ENCODE measurements around the gene BTBD10.

The BTBD10 gene

DNA sequence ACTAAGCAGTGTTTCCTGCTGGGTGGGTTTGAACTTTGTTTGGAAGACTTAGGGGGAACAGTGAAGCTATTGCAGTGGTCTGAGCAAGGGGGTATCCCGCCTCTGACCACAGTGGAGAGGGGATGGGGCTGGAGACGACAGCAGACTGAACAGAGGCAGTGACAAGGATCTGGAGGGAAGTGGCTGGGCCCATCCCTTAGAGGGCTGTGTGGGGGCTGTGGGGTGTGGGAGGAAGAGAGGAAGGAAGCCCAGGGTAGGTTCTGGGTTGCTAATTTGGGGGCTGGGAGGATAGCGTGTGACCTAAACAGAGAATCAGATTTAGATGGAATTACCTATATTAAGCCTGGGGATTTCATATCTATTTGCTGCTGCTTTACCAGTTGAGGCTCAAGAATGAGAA is 114.7 kb downstream of the BTBD10 start:
- FAIRE-seq (peak; percentile 28), DNase-seq (ENCODE audit: insufficient read length, low spot score) (no peak)
- peak; percentile 31 for TF ChIP-seq SPI1 (IDR thresholded peaks at IDR 0.05; ENCODE audit: low read depth, low read length)
- no peak for TF ChIP-seq POLR2A (IDR thresholded peaks at IDR 0.05; ENCODE audit: low read depth, low read length)

DNA sequence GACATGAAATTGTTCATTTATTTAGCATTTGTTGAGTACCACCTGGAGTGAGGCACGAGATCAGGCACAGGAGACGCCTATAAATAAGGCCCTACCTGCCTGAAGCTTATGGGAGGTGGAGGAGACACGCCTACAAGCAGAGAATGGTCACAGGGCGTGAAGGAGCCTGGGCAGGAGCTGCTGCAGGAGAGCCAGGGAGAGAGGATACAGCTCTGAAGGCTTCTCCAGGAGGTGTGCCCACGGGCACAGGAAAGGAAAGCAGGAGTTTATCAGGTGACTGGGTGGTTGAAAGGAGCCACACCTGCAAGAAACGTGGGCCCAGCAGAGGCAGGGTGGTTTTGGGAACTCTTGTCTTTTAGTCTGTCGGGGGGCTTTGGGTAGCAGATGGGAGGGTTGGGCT is 115.1 kb downstream of the BTBD10 start:
- FAIRE-seq (no peak), DNase-seq (ENCODE audit: insufficient read length, low spot score) (no peak)
- TF ChIP-seq SPI1 (IDR thresholded peaks at IDR 0.05; ENCODE audit: low read depth, low read length) (no peak), TAF1 (IDR thresholded peaks at IDR 0.05; ENCODE audit: low read depth, low read length) (no peak), POLR2A (IDR thresholded peaks at IDR 0.05; ENCODE audit: low read depth, low read length) (no peak), POU2F2 (IDR thresholded peaks at IDR 0.05; ENCODE audit: low read depth, low read length) (no peak), POLR2AphosphoS5 (IDR thresholded peaks at IDR 0.05; ENCODE audit: low read depth, low read length) (no peak), PAX5 (IDR thresholded peaks at IDR 0.05; ENCODE audit: insufficient read depth, low read length, severe bottlenecking) (no peak)

DNA sequence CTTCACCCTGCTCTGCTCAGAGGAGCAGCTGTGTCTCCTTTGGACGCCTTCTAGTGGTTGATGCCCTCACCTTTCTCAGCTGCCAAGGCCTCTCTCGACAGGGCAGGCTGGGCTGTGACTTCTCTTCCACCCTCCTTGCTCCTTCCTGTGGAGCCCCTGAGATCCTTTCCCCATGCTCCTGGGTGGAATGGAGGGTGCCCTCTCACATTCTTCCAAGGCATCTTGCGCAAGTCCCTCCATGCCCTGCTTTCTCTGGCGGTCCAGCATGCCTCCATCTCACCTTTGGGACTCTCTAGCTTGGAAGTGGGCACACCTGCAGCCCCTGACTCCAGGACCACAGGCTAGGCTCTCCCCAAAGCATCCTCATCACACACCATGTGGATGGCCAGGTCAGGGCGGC is 116.6 kb downstream of the BTBD10 start:
- TF ChIP-seq PAX5 (IDR thresholded peaks at IDR 0.05; ENCODE audit: insufficient read depth, low read length, severe bottlenecking) (no peak), POLR2A (IDR thresholded peaks at IDR 0.05; ENCODE audit: low read depth, low read length) (no peak), TAF1 (IDR thresholded peaks at IDR 0.05; ENCODE audit: low read depth, low read length) (no peak), POLR2AphosphoS5 (IDR thresholded peaks at IDR 0.05; ENCODE audit: low read depth, low read length) (no peak), SPI1 (IDR thresholded peaks at IDR 0.05; ENCODE audit: low read depth, low read length) (no peak), POU2F2 (IDR thresholded peaks at IDR 0.05; ENCODE audit: low read depth, low read length) (no peak)
- no peak for DNase-seq (ENCODE audit: insufficient read length, low spot score)
- no peak for FAIRE-seq

DNA sequence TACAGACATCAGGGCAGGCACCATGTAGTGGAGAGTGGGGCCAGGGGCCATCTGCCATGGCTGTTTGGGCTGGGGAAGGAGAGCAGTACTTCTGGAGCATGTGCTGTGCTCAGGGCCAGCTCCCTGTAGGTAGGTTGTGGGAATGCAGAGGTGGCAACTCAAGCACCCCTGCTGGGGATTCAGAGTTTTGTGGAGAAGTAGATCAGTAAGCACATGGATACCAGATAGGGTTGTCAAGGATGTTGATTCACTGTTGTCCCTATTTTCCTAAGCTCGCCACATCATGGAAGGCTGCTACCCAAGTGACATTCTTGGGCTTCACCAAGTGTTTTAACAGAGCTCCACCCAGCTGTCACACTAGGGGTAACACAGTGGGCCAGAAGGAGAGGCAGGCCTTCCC is 118.2 kb downstream of the BTBD10 start:
- FAIRE-seq = no peak
- TF ChIP-seq POLR2A (IDR thresholded peaks at IDR 0.05; ENCODE audit: low read depth, low read length) (no peak), SPI1 (IDR thresholded peaks at IDR 0.05; ENCODE audit: low read depth, low read length) (no peak), POU2F2 (IDR thresholded peaks at IDR 0.05; ENCODE audit: low read depth, low read length) (no peak), PAX5 (IDR thresholded peaks at IDR 0.05; ENCODE audit: insufficient read depth, low read length, severe bottlenecking) (no peak), POLR2AphosphoS5 (IDR thresholded peaks at IDR 0.05; ENCODE audit: low read depth, low read length) (no peak)
- DNase-seq (ENCODE audit: insufficient read length, low spot score) = no peak

DNA sequence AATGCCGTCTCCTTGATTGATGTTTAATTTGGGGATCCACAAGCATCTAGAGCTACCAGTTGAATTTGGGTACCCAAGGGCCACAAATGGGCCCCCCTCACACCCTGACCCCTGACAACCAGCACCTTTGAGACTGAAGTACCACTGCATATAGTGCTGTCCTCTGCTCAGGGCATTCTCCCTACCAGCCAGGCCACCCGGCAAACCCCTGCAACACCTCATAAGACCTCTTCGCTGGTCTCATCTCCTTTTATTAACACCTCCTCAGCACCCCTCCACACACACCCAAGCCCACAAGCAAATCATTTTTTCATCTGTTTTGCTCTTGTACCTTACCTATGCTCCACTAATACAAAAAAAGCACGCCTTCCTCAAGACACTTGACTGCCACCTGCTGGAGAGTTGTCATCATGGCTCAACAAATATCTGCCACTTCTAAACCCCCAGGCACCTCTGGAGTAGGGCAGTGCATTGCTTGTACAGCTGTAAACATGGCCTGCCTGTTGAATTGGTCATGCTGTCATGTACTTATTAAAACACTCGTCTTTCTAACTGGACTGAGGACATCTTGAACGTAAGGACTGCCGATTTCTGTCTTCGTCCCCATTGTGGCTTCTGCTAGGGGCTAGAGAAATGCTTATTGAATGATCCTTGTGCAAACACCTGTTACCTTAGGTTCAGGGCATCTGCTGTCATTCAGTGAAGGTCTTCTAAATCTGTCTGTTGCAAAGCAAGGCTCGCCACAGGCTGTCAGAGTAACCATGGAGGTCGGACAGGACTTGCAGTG is 118.9 kb downstream of the BTBD10 start:
- DNase-seq (ENCODE audit: insufficient read length, low spot score) (peak; percentile 45), FAIRE-seq (peak; percentile 90)
- TF ChIP-seq SPI1 (IDR thresholded peaks at IDR 0.05; ENCODE audit: low read depth, low read length) (no peak), PAX5 (IDR thresholded peaks at IDR 0.05; ENCODE audit: insufficient read depth, low read length, severe bottlenecking) (no peak), POLR2A (IDR thresholded peaks at IDR 0.05; ENCODE audit: low read depth, low read length) (no peak), POU2F2 (IDR thresholded peaks at IDR 0.05; ENCODE audit: low read depth, low read length) (no peak), TAF1 (IDR thresholded peaks at IDR 0.05; ENCODE audit: low read depth, low read length) (no peak), POLR2AphosphoS5 (IDR thresholded peaks at IDR 0.05; ENCODE audit: low read depth, low read length) (no peak)

DNA sequence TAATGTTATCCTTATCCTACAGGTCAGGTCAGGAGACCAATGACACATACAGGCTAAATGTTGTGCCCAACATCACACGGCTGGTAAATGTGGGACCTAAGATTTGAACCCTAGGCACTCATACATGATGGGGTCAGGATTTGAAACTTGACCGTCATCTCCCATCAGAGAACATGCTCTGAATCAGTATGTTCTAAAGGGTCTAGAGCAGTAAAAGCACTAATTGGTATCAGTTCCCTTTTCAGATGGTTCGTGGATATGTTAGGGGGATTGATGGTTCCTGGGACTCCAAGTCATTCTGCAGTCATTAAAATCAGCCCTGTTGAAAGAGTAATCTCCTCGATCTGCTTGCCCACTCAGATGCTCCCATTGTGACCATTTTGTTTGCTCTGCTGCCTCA is 120.0 kb downstream of the BTBD10 start:
- no peak for TF ChIP-seq POLR2A (IDR thresholded peaks at IDR 0.05; ENCODE audit: low read depth, low read length)
- peak; percentile 99 for TF ChIP-seq SPI1 (IDR thresholded peaks at IDR 0.05; ENCODE audit: low read depth, low read length)
- peak; percentile 60 for FAIRE-seq
- no peak for DNase-seq (ENCODE audit: insufficient read length, low spot score)

DNA sequence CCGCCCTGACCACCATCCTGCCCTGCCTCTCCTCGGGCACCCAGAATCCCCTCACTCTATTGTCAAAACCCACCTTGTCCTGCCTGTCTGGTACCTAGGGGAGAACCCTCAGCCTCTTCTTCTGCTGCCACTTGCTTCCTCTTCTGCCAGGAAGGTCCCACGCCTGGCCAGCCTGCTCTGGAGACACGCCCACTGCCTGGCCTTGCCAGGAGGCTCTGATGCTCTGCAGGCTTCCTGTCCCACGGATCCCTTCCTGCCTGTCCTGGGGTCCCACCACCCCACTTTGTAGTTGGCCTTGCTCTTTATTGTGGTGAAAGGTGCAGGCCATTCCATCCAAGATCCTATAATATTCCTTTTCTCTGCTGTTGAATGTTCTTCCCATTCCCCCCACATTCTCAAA is 122.0 kb downstream of the BTBD10 start:
- FAIRE-seq (no peak), DNase-seq (ENCODE audit: insufficient read length, low spot score) (no peak)
- no peak for TF ChIP-seq PAX5 (IDR thresholded peaks at IDR 0.05; ENCODE audit: insufficient read depth, low read length, severe bottlenecking)
- no peak for TF ChIP-seq POLR2AphosphoS5 (IDR thresholded peaks at IDR 0.05; ENCODE audit: low read depth, low read length)
- TF ChIP-seq TAF1 (IDR thresholded peaks at IDR 0.05; ENCODE audit: low read depth, low read length) = no peak
- TF ChIP-seq POU2F2 (IDR thresholded peaks at IDR 0.05; ENCODE audit: low read depth, low read length) = no peak
- no peak for TF ChIP-seq SPI1 (IDR thresholded peaks at IDR 0.05; ENCODE audit: low read depth, low read length)
- no peak for TF ChIP-seq POLR2A (IDR thresholded peaks at IDR 0.05; ENCODE audit: low read depth, low read length)

DNA sequence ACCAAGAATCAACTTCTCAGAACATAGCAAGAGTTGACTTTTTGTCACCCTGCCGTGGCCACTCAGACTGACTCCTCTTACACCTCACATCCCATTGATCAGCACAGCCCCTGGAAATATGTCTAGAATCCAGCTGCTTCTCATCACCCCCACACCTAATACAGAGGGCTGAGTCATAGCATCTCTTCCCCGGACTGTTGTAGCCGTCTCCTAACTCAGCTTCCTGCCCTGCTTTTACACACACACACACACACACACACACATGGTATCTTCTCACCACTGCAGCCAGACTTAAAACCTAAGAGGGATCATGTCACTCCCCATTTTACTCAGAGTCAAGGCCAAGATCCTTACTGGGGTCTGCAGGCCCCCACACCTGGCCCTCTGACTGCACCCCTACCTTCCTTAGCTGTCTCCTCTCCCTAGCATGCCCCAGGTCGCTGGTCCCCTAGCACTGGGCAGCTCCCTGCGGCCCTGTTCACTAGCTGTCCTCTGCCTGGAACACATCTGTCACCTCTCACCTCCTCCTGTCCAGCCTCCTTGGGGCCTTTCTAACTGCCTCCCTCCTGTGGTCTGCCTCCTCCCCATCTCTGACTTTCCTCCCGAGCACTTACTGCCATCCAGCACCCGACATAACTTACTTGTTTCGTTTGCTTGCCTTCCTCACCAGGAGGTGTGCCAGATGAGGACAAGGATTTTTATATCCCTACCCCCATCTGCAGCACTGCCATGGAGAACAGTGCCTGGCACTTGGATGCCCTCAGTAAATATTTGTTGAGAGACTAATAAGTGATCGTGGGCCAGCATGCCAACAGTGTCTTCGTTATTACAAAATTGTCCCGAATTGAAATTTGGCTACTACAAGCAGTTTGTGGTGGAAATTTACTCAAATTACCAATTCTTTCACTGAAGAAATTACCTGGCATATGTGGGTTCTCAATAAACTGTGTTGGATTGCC is 123.5 kb downstream of the BTBD10 start:
- no peak for DNase-seq (ENCODE audit: insufficient read length, low spot score)
- TF ChIP-seq POLR2AphosphoS5 (IDR thresholded peaks at IDR 0.05; ENCODE audit: low read depth, low read length) (no peak), POU2F2 (IDR thresholded peaks at IDR 0.05; ENCODE audit: low read depth, low read length) (0 out of 2 replicates have a peak, but pooled peaks have one; percentile 17)
- FAIRE-seq = no peak

DNA sequence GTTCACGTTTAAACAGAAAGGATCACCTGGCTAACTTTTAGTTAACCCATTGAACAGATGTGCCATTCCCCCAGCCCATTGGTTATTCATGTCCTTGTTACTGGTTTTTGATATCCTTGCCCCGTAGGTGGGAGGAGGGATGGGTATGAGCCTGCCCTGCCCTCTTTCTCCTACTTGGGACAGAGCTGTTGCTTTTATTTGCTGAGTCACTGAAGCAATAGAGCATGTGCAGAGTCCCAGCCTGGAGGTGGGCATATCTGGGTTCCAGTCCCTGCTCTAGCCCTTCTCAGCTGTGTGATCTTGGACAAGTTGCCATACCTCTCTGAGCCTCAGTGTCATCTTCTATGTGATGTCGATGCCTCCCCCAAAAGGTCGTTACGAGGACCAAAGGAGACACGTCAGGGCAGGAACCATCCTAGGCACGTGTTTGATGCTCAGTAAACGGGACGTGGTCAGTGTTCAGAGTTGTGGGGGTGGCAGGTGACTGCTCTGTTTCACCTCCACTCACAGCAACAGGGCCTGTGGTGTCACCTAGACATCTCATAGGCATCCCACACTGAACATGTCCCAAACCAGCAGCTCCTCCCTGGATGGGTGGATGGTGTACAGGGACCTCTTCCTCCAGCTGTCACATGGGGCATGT is 124.5 kb downstream of the BTBD10 start:
- TF ChIP-seq PAX5 (IDR thresholded peaks at IDR 0.05; ENCODE audit: insufficient read depth, low read length, severe bottlenecking) (no peak), TAF1 (IDR thresholded peaks at IDR 0.05; ENCODE audit: low read depth, low read length) (no peak), SPI1 (IDR thresholded peaks at IDR 0.05; ENCODE audit: low read depth, low read length) (no peak), POLR2A (IDR thresholded peaks at IDR 0.05; ENCODE audit: low read depth, low read length) (no peak), POLR2AphosphoS5 (IDR thresholded peaks at IDR 0.05; ENCODE audit: low read depth, low read length) (no peak), POU2F2 (IDR thresholded peaks at IDR 0.05; ENCODE audit: low read depth, low read length) (no peak)
- no peak for DNase-seq (ENCODE audit: insufficient read length, low spot score)
- no peak for FAIRE-seq

Measured in GM12891 (cell line).